CD4-positive, alpha-beta T cell treated with Interleukin-15 for 1 hour (primary cell): Measurements from ENCODE around the gene DUSP12.

ENCODE experiments used
- DNase-seq: peaks from one replicate; pipeline ENCODE4 v3.0.0-alpha.2; 2020

DUSP12 gene

GRCh38 chr1:161771161-161771560, 21.6 kb downstream of the DUSP12 start:
- DNase-seq, result no peak

- no peak for DNase-seq
Observed at GRCh38 chr1:161771973-161772372, 22.4 kb downstream of the DUSP12 start.

GRCh38 chr1:161772397-161772796, 22.8 kb downstream of the DUSP12 start:
- DNase-seq, result no peak

- no peak for DNase-seq
Observed at GRCh38 chr1:161773791-161774190, 24.2 kb downstream of the DUSP12 start.

GRCh38 chr1:161777261-161777660, 27.7 kb downstream of the DUSP12 start:
- DNase-seq, result no peak

- DNase-seq, result no peak
Observed at GRCh38 chr1:161778522-161778921, 28.9 kb downstream of the DUSP12 start.

GRCh38 chr1:161779393-161779792, 29.8 kb downstream of the DUSP12 start:
- no peak for DNase-seq

GRCh38 chr1:161781995-161782394, 32.4 kb downstream of the DUSP12 start:
- no peak for DNase-seq

GRCh38 chr1:161782886-161783285, 33.3 kb downstream of the DUSP12 start:
- no peak for DNase-seq

- DNase-seq, result no peak
Observed at GRCh38 chr1:161784968-161785367, 35.4 kb downstream of the DUSP12 start.

- no peak for DNase-seq
Observed at GRCh38 chr1:161787355-161787754, 37.8 kb downstream of the DUSP12 start.

- no peak for DNase-seq
Observed at GRCh38 chr1:161790587-161791317, 41.2 kb downstream of the DUSP12 start.

GRCh38 chr1:161791904-161792655, 42.5 kb downstream of the DUSP12 start:
- no peak for DNase-seq

GRCh38 chr1:161792740-161793139, 43.2 kb downstream of the DUSP12 start:
- DNase-seq, result no peak

- no peak for DNase-seq
Observed at GRCh38 chr1:161799792-161800191, 50.2 kb downstream of the DUSP12 start.

GRCh38 chr1:161801955-161802354, 52.4 kb downstream of the DUSP12 start:
- DNase-seq, result no peak

- DNase-seq, result no peak
Observed at GRCh38 chr1:161803181-161803580, 53.6 kb downstream of the DUSP12 start.

- no peak for DNase-seq
Observed at GRCh38 chr1:161805399-161806197, 56.0 kb downstream of the DUSP12 start.
